Fibroblast of lung (primary cell): ENCODE results near the gene PHLDB3.

Experiments used
- CTCF ChIP-seq, 2 donors: IDR thresholded peaks in 1 of 2; conservative IDR thresholded peaks in 1 of 2; 1 replicate in 1 of 2; 2 replicates in 1 of 2; pipeline ENCODE4 v1.5.1; 2011 to 2012; ENCODE audit warnings: low read length in 2 of 2, control low read depth in 1 of 2, inconsistent platforms in 1 of 2, low read depth in 1 of 2, mild to moderate bottlenecking in 1 of 2
- EZH2 ChIP-seq: IDR thresholded peaks from 2 replicates; pipeline ENCODE4 v1.5.1; 2012; ENCODE audit warnings: low read length, control low read depth, mild to moderate bottlenecking; ENCODE audit errors: missing control alignments

- no peak for TF ChIP-seq CTCF (conservative IDR thresholded peaks at IDR 0.05 in 1 of 2, IDR thresholded peaks at IDR 0.05 in 1 of 2; ENCODE audit: low read depth in 1 of 2, low read length in 2 of 2)
- TF ChIP-seq EZH2 = no peak
Measured at GRCh38 chr19:43502419-43502976, 2.0 kb downstream of the PHLDB3 start.
